Retina (tissue), 1 donor: ENCODE data around the gene BBOF1.
A peak's percentile ranks its signal among the peaks of the same experiment; 100 is the strongest.
"Not testable (repeated sequence)": the region's sequence is repeated elsewhere in the genome, so short reads cannot be mapped to it uniquely, and the experiment has no call there.

Experiments used
- DNase-seq: peaks from one replicate; pipeline ENCODE4 v3.0.0-alpha.2; 2016

Gene BBOF1

GRCh38 chr14:74018586-74019407 lies at the start of gene BBOF1, which contains the start of gene ENTPD5:
Gene BBOF1 (plus strand): TSS chr14:74019349. CDS start chr14:74019479, 130 bp downstream.
Gene ENTPD5 (minus strand): TSS chr14:74019288. CDS start chr14:73988102, 31,186 bp downstream.
- peak; percentile 90 for DNase-seq

- peak; percentile 20 for DNase-seq
These were observed 45.7 kb upstream of the BBOF1 start for GRCh38 chr14:73973497-73973896.

GRCh38 chr14:73976125-73976524 lies 43.0 kb upstream of the BBOF1 start:
- no peak for DNase-seq

- no peak for DNase-seq
These were observed 41.3 kb upstream of the BBOF1 start for GRCh38 chr14:73977896-73978295.

GRCh38 chr14:73988065-73988464 lies 31.1 kb upstream of the BBOF1 start:
- no peak for DNase-seq

- not testable (repeated sequence) for DNase-seq
These were observed 30.5 kb upstream of the BBOF1 start for GRCh38 chr14:73988656-73989055.

- DNase-seq = no peak
These were observed 28.1 kb upstream of the BBOF1 start for GRCh38 chr14:73991092-73991491.

- not testable (repeated sequence) for DNase-seq
These were observed 24.2 kb upstream of the BBOF1 start for GRCh38 chr14:73994926-73995325.

GRCh38 chr14:73995977-73996378 lies 23.2 kb upstream of the BBOF1 start:
- DNase-seq = no peak

GRCh38 chr14:73996731-73997107 lies 22.4 kb upstream of the BBOF1 start:
- DNase-seq = no peak

- no peak for DNase-seq
These were observed 21.8 kb upstream of the BBOF1 start for GRCh38 chr14:73997108-73997943.

GRCh38 chr14:73997944-73998447 lies 21.2 kb upstream of the BBOF1 start:
- no peak for DNase-seq

GRCh38 chr14:73998726-73999125 lies 20.4 kb upstream of the BBOF1 start:
- DNase-seq = no peak

- DNase-seq = not testable (repeated sequence)
These were observed 13.5 kb upstream of the BBOF1 start for GRCh38 chr14:74005664-74006063.

GRCh38 chr14:74008843-74009499 lies 10.2 kb upstream of the BBOF1 start:
- DNase-seq = no peak

GRCh38 chr14:74014299-74014698 lies 4.8 kb upstream of the BBOF1 start:
- DNase-seq = no peak

GRCh38 chr14:74015176-74015575 lies 4.0 kb upstream of the BBOF1 start:
- no peak for DNase-seq

GRCh38 chr14:74015963-74016362 lies 3.2 kb upstream of the BBOF1 start:
- no peak for DNase-seq

GRCh38 chr14:74018174-74018585 lies 969 bp upstream of the BBOF1 start:
- DNase-seq = no peak

GRCh38 chr14:74019408-74020137 lies 424 bp downstream of the BBOF1 start:
- DNase-seq = no peak

- no peak for DNase-seq
These were observed 3.2 kb downstream of the BBOF1 start for GRCh38 chr14:74022346-74022745.

GRCh38 chr14:74029136-74029535 lies 10.0 kb downstream of the BBOF1 start:
- no peak for DNase-seq
